ENCODE results near the gene PPIL6. TPM values are rescaled to one million over a fixed set of nuclear protein-coding genes. Genes with fewer than 3 reads are reported as not detected.

Gene PPIL6
- total RNA-seq, 3 donors from 2014 or later, result 2.6 to 16.5 (median 2.9) TPM

DNA sequence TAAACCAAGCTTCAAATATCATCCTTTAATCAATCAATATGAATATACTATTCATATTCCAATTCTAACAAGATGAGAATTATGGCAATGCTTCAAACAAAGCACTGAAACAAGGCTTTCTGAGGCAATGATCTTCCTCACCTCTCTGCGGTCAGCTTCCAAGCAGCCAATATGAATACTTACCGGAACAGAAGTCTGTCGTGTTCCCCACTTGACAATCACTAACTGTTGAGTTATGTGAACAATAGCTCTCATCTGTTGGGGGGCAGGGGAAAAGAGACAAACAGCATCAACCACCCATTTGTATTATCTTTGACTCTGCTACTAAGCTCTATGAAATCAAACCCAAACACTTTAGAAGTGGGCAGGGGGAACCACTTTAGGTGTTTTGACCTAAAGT is 62.7 kb downstream of the PPIL6 start:
- Histone ChIP-seq H3K4me3 (no peak overlapping the region), H3K9me3 (no peaks in the 10 kb centered on the region), H3K36me3 (no peaks in the 10 kb centered on the region), H3K27ac (no peak overlapping the region), H3K27me3 (no peaks in the 10 kb centered on the region), H3K4me1 (peaks cover 0 to 15% of the 10 kb centered on the region in 2 donors)
- TF ChIP-seq POLR2AphosphoS5 (IDR thresholded peaks at IDR 0.05) (no peak), POLR2A (IDR thresholded peaks at IDR 0.05) (no peak)
- TF ChIP-seq, protein P1, sequence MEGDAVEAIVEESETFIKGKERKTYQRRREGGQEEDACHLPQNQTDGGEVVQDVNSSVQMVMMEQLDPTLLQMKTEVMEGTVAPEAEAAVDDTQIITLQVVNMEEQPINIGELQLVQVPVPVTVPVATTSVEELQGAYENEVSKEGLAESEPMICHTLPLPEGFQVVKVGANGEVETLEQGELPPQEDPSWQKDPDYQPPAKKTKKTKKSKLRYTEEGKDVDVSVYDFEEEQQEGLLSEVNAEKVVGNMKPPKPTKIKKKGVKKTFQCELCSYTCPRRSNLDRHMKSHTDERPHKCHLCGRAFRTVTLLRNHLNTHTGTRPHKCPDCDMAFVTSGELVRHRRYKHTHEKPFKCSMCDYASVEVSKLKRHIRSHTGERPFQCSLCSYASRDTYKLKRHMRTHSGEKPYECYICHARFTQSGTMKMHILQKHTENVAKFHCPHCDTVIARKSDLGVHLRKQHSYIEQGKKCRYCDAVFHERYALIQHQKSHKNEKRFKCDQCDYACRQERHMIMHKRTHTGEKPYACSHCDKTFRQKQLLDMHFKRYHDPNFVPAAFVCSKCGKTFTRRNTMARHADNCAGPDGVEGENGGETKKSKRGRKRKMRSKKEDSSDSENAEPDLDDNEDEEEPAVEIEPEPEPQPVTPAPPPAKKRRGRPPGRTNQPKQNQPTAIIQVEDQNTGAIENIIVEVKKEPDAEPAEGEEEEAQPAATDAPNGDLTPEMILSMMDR (IDR thresholded peaks at IDR 0.05), result no peak
- intact Hi-C loops (cut with DNase I; ENCODE audit: low total_unique reads), result no loop called here
- DNase-seq (ENCODE audit: low spot score in 2 of 2), result no peak

DNA sequence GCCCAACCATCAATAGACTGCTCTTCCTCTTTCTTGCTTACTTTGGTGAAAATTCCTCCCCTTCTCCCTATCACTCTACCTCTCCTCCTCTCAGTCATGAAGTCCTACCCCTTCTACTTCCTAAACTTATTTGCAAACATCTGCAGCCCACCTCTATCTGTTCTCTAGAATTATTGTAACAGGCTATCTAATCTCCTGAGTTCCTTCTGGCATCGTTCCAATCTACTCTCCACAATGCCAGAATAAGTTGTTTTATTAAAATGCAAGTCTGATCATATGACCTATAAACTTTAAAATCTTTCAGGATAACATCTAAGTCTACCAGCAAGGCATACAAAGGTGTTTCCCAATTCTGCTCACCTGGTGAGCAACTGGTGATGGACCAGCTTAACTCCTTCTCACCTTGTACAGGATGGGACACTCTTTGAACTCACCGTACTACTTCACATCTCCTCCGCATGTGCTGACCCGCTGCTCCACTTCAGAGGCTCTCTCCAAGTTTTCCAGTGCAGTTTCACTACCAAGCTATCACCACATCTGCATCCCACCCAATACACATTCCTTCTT is 66.0 kb downstream of the PPIL6 start:
- H3K9me3 ChIP-seq, result no peaks in the 10 kb centered on the region
- no peak overlapping the region for H3K27ac ChIP-seq
- no peak for DNase-seq (ENCODE audit: low spot score in 2 of 2)
- TF ChIP-seq, protein P1 (IDR thresholded peaks at IDR 0.05), result no peak
- TF ChIP-seq POLR2AphosphoS5 (IDR thresholded peaks at IDR 0.05) (no peak), POLR2A (IDR thresholded peaks at IDR 0.05) (no peak)
- H3K4me3 ChIP-seq, result no peak overlapping the region
- intact Hi-C loops (cut with DNase I; ENCODE audit: low total_unique reads), result no loop called here
- no peaks in the 10 kb centered on the region for H3K27me3 ChIP-seq
- no peaks in the 10 kb centered on the region for H3K36me3 ChIP-seq
- peaks cover 0 to 14% of the 10 kb centered on the region in 2 donors for H3K4me1 ChIP-seq

DNA sequence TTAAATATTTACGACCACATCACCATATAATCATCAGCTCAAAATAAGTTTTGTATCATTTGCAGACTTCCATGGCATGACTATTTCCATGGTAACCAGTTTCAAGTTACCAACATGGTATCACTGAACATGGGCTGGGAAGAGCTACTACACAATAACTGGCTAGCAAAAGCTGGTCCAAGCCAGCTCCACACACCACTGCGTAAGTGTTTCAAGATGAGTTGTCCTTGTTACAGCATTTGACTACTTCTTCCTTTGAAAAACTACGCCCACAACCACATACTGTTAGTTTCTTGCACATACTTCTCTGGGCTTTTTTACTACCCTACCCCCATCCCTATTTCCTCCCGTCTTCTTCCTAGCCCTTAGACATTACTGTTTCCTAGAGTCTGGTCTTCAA is 66.7 kb downstream of the PPIL6 start:
- H3K27me3 ChIP-seq, result no peaks in the 10 kb centered on the region
- H3K4me3 ChIP-seq, result no peak overlapping the region
- no peak for DNase-seq (ENCODE audit: low spot score in 2 of 2)
- H3K27ac ChIP-seq, result no peak overlapping the region
- peaks cover 0 to 8% of the 10 kb centered on the region in 2 donors for H3K4me1 ChIP-seq
- no peaks in the 10 kb centered on the region for H3K9me3 ChIP-seq
- intact Hi-C loops (cut with DNase I; ENCODE audit: low total_unique reads), result no loop called here
- H3K36me3 ChIP-seq, result no peaks in the 10 kb centered on the region
- no peak for TF ChIP-seq POLR2AphosphoS5 (IDR thresholded peaks at IDR 0.05)
- TF ChIP-seq, protein P1 (IDR thresholded peaks at IDR 0.05), result no peak
- no peak for TF ChIP-seq POLR2A (IDR thresholded peaks at IDR 0.05)

DNA sequence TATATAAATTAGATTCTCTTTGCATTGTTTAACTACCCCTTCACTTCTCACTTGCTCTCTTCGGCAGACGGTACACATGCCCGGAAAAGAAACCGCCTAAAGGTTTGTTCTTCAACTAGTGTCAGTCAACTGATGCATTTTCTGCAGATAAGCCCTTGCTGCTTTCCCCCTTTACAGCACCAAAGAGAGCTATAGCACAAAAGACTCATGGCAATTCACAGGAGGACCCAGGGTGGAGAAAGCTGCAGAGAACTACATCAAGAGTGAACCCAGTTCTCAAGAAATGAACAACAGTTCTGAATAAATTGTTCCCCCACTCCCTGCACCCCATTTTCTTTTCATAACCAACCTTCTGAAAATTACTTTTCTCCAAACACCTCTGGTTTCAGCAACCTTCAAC is 67.1 kb downstream of the PPIL6 start:
- H3K9me3 ChIP-seq, result no peaks in the 10 kb centered on the region
- DNase-seq (ENCODE audit: low spot score in 2 of 2), result no peak
- no peaks in the 10 kb centered on the region for H3K27me3 ChIP-seq
- H3K4me3 ChIP-seq, result no peak overlapping the region
- intact Hi-C loops (cut with DNase I; ENCODE audit: low total_unique reads), result no loop called here
- no peaks in the 10 kb centered on the region for H3K36me3 ChIP-seq
- peaks cover 0 to 7% of the 10 kb centered on the region in 2 donors for H3K4me1 ChIP-seq
- no peak overlapping the region for H3K27ac ChIP-seq
- no peak for TF ChIP-seq POLR2A (IDR thresholded peaks at IDR 0.05)
- TF ChIP-seq, protein P1 (IDR thresholded peaks at IDR 0.05), result no peak
- no peak for TF ChIP-seq POLR2AphosphoS5 (IDR thresholded peaks at IDR 0.05)

DNA sequence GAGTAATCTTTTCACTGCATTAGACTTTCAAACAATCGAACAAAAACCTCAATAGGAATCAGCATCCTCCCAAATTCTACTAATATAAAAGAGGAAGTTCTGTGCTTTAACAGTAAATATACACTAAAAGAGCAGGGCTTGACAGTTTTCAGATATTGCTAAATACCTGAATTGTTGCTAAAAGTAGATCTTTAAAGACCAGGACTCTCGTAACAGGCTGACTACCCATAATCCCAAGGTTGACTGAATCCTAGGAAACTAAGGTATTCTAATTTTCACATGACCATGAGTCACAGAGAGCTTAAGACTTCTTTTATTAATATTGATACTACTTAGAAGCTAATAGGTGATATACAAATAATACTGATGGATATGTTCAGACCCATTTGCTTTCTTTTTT is 68.3 kb downstream of the PPIL6 start:
- no peak for TF ChIP-seq POLR2A (IDR thresholded peaks at IDR 0.05)
- TF ChIP-seq, protein P1 (IDR thresholded peaks at IDR 0.05), result no peak
- TF ChIP-seq POLR2AphosphoS5 (IDR thresholded peaks at IDR 0.05), result no peak
- intact Hi-C loops (cut with DNase I; ENCODE audit: low total_unique reads), result no loop called here
- Histone ChIP-seq H3K27me3 (no peaks in the 10 kb centered on the region), H3K4me1 (no peaks in the 10 kb centered on the region), H3K4me3 (no peak overlapping the region), H3K9me3 (no peaks in the 10 kb centered on the region), H3K27ac (no peak overlapping the region), H3K36me3 (no peaks in the 10 kb centered on the region)
- DNase-seq (ENCODE audit: low spot score in 2 of 2), result no peak
